GM12873 (cell line): Measurements from ENCODE around the gene SLC11A2.

Source experiments
- CTCF ChIP-seq: IDR thresholded peaks from 2 replicates; pipeline ENCODE4 v1.5.1; 2012; ENCODE audit warnings: low read depth, mild to moderate bottlenecking, moderate library complexity, low read length, control low read depth; ENCODE audit not compliant: insufficient read depth; ENCODE audit errors: missing control alignments

Gene SLC11A2

GRCh38 chr12:50980545-50980944 is 45.6 kb downstream of the SLC11A2 start:
- TF ChIP-seq CTCF = no peak

GRCh38 chr12:50979369-50980052 is 46.7 kb downstream of the SLC11A2 start:
- no peak for TF ChIP-seq CTCF

- no peak for TF ChIP-seq CTCF
Observed at GRCh38 chr12:50971946-50972345, 54.2 kb downstream of the SLC11A2 start.

GRCh38 chr12:50964432-50964831 is 61.8 kb downstream of the SLC11A2 start:
- no peak for TF ChIP-seq CTCF

GRCh38 chr12:50961708-50962107 is 64.5 kb downstream of the SLC11A2 start:
- TF ChIP-seq CTCF = no peak

GRCh38 chr12:50960130-50960529 is 66.1 kb downstream of the SLC11A2 start:
- TF ChIP-seq CTCF = no peak

GRCh38 chr12:50955697-50956096 is 70.5 kb downstream of the SLC11A2 start:
- no peak for TF ChIP-seq CTCF

- TF ChIP-seq CTCF = no peak
Observed at GRCh38 chr12:50955288-50955687, 70.9 kb downstream of the SLC11A2 start.
